Gastroesophageal sphincter (tissue), 4 donors: ENCODE results near the gene SUN2. TPM values are rescaled to one million over a fixed set of nuclear protein-coding genes. Genes with fewer than 3 reads are reported as not detected.

Experiments
- ATAC-seq: fragments of 150-250 bp; one replicate; pipeline ENCODE4 v1.9.1; 2016; ENCODE audit warnings: mild to moderate bottlenecking, moderate library complexity
- H3K27ac ChIP-seq, 4 donors: fragments of 200-600 bp; sonication (generic) in 3 of 4; 1 replicate in 3 of 4; 2 replicates in 1 of 4; pipeline ENCODE4 v1.5.1; 2016 to 2019
- H3K27me3 ChIP-seq: fragments of 200-600 bp; sonication (generic); one replicate; pipeline ENCODE4 v1.5.1; 2019
- H3K36me3 ChIP-seq, 2 donors: fragments of 200-600 bp; sonication (generic); one replicate each; pipeline ENCODE4 v1.5.1; 2019; ENCODE audit warnings: control low read depth in 1 of 2
- H3K4me1 ChIP-seq, 3 donors: fragments of 200-600 bp; sonication (generic); 1 replicate in 2 of 3; 2 replicates in 1 of 3; pipeline ENCODE4 v1.5.1; 2016 to 2019; ENCODE audit warnings: control low read depth in 2 of 3
- H3K4me3 ChIP-seq, 2 donors: fragments of 200-600 bp; sonication (generic); one replicate each; pipeline ENCODE4 v1.5.1; 2019; ENCODE audit warnings: mild to moderate bottlenecking in 1 of 2, moderate library complexity in 1 of 2
- H3K9me3 ChIP-seq, 3 donors: fragments of 200-600 bp; sonication (generic); one replicate each; pipeline ENCODE4 v1.5.1; 2017 to 2019; ENCODE audit warnings: control low read depth in 2 of 3
- CTCF ChIP-seq, 4 experiments: fragments of 200-600 bp in 2 of 4; fragments of 450-650 bp in 2 of 4; sonication (generic) in 1 of 4; IDR thresholded peaks; one replicate each; pipeline ENCODE4 v1.5.1; 2017 to 2019; ENCODE audit warnings: antibody characterized with exemption in 4 of 4, mild to moderate bottlenecking in 2 of 4, moderate library complexity in 2 of 4
- EP300 ChIP-seq: sonication (generic); formaldehyde crosslinking; IDR thresholded peaks from one replicate; pipeline ENCODE4 v1.6.1; 2017; ENCODE audit warnings: antibody characterized with exemption, mild to moderate bottlenecking
- POLR2A ChIP-seq, 2 donors: fragments of 450-650 bp; IDR thresholded peaks; one replicate each; pipeline ENCODE4 v1.6.1; 2017; ENCODE audit warnings: antibody characterized with exemption in 2 of 2, mild to moderate bottlenecking in 2 of 2, moderate library complexity in 1 of 2
- POLR2AphosphoS5 ChIP-seq: sonication (generic); formaldehyde crosslinking; IDR thresholded peaks from one replicate; pipeline ENCODE4 v1.6.1; 2017; ENCODE audit warnings: antibody characterized with exemption
- WGBS, 2 donors: methylation state at CpG; one replicate each; pipeline ENCODE4 v1.1.5; 2018; ENCODE audit warnings: low coverage in 1 of 2; 5-methylcytosine and 5-hydroxymethylcytosine counted together
- total RNA-seq, 4 donors: library from RNA; depleted of rRNA; stranded (reverse); fragments of >200 nt; gene quantifications; one replicate each; pipeline ENCODE4 v1.1.0, GENCODE V29; 2016

The SUN2 gene
- total RNA-seq, 4 donors from 2014 or later, result 339 to 594 (median 409) TPM

DNA sequence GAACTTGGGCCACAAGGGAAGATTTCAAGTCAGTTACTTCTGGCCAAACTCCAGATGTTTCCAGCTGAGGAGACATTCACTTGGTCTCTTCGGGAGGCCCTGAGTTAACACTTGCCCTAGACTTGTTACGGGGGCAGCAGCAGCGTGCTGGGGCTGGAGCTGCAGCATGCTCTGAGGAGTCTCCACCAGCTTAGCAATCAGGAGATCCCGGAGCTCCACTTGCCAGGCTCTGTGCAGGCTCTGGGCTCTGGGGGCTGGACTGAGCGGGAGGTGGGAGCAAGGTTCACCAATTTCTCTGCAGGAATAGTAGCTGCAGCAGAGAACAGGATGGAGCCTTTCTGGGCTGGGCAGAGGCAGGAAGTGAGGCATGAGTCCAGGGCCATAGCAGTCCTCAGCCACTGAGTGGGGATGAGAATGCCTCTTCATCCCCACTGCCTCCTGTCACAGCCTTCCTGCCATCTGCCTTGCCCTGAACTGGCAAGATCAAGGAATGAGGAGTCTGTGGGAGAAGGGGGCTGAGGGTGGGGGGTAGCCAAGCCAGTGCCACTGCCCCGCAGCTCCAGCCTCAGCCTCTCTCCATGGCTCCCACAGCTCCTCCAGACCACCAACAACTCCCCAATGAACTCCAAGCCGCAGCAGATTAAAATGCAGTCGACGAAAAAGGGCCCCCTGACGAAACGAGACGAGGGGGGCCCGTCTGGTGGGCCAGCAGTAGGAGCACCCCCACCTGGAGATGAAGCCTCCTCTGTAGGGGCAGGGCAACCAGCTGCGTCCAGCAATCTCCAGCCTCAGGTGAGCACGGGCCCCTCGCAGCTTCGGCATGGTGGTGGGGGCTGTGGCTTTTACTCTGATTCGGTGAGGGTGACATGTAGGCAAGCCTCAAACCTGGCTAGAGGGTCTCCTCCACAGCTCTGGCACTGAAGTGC, 26.7 kb downstream of the SUN2 start:
- Histone ChIP-seq H3K27ac (no peak overlapping the region), H3K27me3 (no peaks in the 10 kb centered on the region), H3K36me3 (peaks cover 0 to 86% of the 10 kb centered on the region in 2 donors), H3K4me3 (no peak overlapping the region), H3K9me3 (no peaks in the 10 kb centered on the region), H3K4me1 (peaks cover 0 to 26% (median 14%) of the 10 kb centered on the region in 3 donors)
- TF ChIP-seq EP300 (no peak), CTCF (IDR thresholded peaks at IDR 0.05) (no peak), POLR2A (IDR thresholded peaks at IDR 0.05) (no peak), POLR2AphosphoS5 (no peak)
- WGBS, 2 donors, result 90 to 100% methylated on average over 1 to 2 of the region's 18 CpGs
- ATAC-seq, result no peak

DNA sequence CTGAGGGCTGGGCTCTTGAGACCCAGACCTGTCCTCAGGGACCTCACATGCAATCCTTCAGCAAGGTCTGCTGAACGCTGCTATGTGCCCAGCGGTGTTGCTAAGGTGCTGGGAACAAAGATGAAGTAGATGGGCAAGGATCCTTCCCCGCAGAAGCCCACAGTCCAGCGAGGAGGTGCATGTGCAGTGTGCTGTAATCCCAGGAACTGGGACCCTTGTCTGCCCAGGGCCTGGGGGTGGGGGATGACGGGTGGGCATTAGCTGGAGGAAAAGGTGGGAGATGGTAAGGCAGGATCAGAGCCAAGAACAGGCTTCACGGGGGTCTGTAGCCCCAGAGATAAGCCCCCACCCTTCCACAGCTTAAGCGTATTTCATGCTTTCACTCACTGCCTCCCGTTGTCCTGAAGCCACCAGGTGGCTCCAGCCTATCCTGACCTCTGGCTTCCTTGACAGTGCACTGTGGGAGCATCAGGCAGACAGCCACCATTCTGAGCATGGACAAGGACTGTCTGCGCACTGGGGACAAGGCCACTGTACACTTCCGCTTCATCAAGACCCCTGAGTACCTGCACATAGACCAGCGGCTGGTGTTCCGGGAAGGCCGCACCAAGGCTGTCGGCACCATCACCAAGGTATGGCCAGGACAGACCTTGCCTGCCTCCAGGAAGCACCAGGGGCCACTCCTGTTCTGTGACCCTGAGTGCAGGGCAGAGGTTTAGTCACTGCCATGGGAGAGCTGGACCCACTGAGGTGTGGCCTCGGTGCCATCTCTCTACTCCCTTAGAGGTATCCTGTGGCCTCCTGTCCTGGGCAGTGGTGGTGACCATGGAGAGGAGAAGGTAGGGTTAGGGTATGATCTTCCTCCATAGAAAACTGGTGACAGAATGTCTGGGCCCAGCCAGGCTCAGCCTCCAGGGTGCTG, 28.0 kb downstream of the SUN2 start:
- 83% methylated on average over 4 of the region's 15 CpGs; no CpG with 5 or more reads in 1 of the 2 donors for WGBS, 2 donors
- Histone ChIP-seq H3K36me3 (peaks cover 0 to 98% of the 10 kb centered on the region in 2 donors), H3K4me1 (peaks cover 0 to 13% (median under 1%) of the 10 kb centered on the region in 3 donors), H3K27ac (no peak overlapping the region), H3K9me3 (no peaks in the 10 kb centered on the region), H3K27me3 (no peaks in the 10 kb centered on the region), H3K4me3 (no peak overlapping the region)
- no peak for ATAC-seq
- TF ChIP-seq EP300 (no peak), POLR2A (IDR thresholded peaks at IDR 0.05) (no peak), POLR2AphosphoS5 (no peak), CTCF (IDR thresholded peaks at IDR 0.05) (no peak)

- Histone ChIP-seq H3K36me3 (peaks cover 0 to 100% of the 10 kb centered on the region in 2 donors), H3K27ac (no peak overlapping the region), H3K27me3 (no peaks in the 10 kb centered on the region), H3K4me1 (peaks cover 0 to 6% (median 0%) of the 10 kb centered on the region in 3 donors), H3K4me3 (no peak overlapping the region), H3K9me3 (no peaks in the 10 kb centered on the region)
- WGBS, 2 donors, result 70% methylated on average over 2 of the region's 12 CpGs; no CpG with 5 or more reads in 1 of the 2 donors
- ATAC-seq, result no peak
- no peak for TF ChIP-seq POLR2AphosphoS5
- TF ChIP-seq EP300, result no peak
- no peak for TF ChIP-seq POLR2A (IDR thresholded peaks at IDR 0.05)
- no peak for TF ChIP-seq CTCF (IDR thresholded peaks at IDR 0.05)
Measured at GRCh38 chr22:38727123-38727522, 28.7 kb downstream of the SUN2 start.

- no peak overlapping the region for H3K27ac ChIP-seq
- 90 to 92% methylated on average over 3 to 12 of the region's 18 CpGs for WGBS, 2 donors
- no peak for ATAC-seq
- no peaks in the 10 kb centered on the region for H3K9me3 ChIP-seq
- no peaks in the 10 kb centered on the region for H3K27me3 ChIP-seq
- H3K36me3 ChIP-seq, result peaks cover 0 to 100% of the 10 kb centered on the region in 2 donors
- H3K4me1 ChIP-seq, result no peaks in the 10 kb centered on the region
- H3K4me3 ChIP-seq, result no peak overlapping the region
- TF ChIP-seq POLR2AphosphoS5, result no peak
- TF ChIP-seq CTCF (IDR thresholded peaks at IDR 0.05), result no peak
- TF ChIP-seq POLR2A (IDR thresholded peaks at IDR 0.05), result no peak
- TF ChIP-seq EP300, result no peak
Measured at GRCh38 chr22:38725900-38726655, 29.7 kb downstream of the SUN2 start.
